ENCODE measurements around the gene PRUNE2.

Gene PRUNE2

GRCh38 chr9:76902395-76902794 is 3.5 kb downstream of the PRUNE2 start:
- no peak for DNase-seq (ENCODE audit: low read depth in 1 of 2, low spot score in 1 of 2)

GRCh38 chr9:76901801-76902200 is 4.1 kb downstream of the PRUNE2 start:
- no peak for DNase-seq (ENCODE audit: low read depth in 1 of 2, low spot score in 1 of 2)

DNA sequence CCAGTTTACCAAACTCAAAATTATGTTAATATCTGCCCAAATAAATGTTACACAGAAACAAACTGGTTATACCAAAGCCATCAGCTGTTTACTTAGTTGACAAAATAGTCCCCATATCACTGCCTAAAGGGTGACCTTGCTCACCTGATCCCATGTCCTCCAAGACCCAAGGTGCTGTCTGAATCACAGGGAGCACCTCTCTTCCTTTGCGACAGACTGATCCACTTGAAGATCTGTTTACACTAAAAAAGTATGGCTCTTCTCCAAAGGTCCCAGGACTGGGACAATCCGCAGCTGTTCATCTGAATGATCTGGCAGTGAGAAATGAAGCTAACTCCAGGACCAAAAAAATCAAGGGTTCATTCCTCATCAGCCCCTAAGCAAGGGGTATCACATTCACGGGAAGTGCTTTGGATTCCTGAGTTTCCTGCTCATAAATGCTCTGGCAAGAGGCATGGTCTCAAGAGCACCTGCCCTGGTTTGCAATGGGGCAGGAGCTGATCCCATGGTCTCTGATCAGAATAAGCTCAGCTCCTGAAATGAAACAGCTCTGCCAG is 5.0 kb downstream of the PRUNE2 start:
- DNase-seq (ENCODE audit: low read depth in 1 of 2, low spot score in 1 of 2): no peak

- no peak for DNase-seq (ENCODE audit: low read depth in 1 of 2, low spot score in 1 of 2)
Measured at GRCh38 chr9:76898786-76899185, 7.1 kb downstream of the PRUNE2 start.

- DNase-seq (ENCODE audit: low read depth in 1 of 2, low spot score in 1 of 2): no peak
Measured at GRCh38 chr9:76897804-76898525, 7.9 kb downstream of the PRUNE2 start.

GRCh38 chr9:76896035-76896434 is 9.9 kb downstream of the PRUNE2 start:
- DNase-seq (ENCODE audit: low read depth in 1 of 2, low spot score in 1 of 2): no peak

DNA sequence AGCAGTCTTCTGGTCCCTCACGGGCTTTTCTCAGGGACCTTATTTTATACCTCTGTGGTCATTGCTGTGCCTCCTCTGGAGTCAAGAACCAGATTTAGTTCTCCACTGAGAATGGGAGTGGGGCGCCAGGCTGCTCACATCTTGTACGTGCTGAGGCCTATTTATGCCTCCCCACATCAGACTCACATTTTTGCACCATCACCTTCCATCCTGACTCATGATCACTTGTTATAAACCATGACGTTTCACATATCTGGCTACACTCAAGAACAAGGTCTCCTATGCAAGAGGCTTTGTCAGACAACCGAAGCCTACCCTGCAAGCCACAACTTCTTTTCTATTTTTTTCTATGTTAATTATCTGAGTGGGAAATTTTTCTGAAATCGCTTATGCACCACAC is 10.7 kb downstream of the PRUNE2 start:
- DNase-seq (ENCODE audit: low read depth in 1 of 2, low spot score in 1 of 2): no peak

DNA sequence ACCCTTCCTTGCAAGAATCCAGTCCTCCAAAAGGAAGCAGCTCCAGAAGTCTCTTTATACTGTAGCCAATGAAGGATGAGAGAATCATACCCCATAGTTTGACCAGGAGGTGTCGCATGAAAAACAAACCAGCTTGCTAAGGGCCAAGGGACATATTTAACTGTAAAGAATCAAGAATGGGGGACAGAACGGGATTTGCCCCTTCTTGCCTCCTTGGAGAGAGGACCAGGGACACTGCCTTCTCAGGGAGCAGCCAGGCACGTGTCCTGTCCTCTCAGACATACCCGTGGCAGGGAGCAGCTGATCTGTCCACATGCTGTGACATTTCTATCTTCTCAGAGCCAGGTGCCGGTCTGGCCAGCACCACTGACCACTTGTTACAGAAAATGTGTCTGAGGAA is 11.7 kb downstream of the PRUNE2 start:
- no peak for DNase-seq (ENCODE audit: low read depth in 1 of 2, low spot score in 1 of 2)

GRCh38 chr9:76893395-76893932 is 12.4 kb downstream of the PRUNE2 start:
- no peak for DNase-seq (ENCODE audit: low read depth in 1 of 2, low spot score in 1 of 2)

- DNase-seq (ENCODE audit: low read depth in 1 of 2, low spot score in 1 of 2): no peak
Measured at GRCh38 chr9:76891874-76892273, 14.0 kb downstream of the PRUNE2 start.

DNA sequence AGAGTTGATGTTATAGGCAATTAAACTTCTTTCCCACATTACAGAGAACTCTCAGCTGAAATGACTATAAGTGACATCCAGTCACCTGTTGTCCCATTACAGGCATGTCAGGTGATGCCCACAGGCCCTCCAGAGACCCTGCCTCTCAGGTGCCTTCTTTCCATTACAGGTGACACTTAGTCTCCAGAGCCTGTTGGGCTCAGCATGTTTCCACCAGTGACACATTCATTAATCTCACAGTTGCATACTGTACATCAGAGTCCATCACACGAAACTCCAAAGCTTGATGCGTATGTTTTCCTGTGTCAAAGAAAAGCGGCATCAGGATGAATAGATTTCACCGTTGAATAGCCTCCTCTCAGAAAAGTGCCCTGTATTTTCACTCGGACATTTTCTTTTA is 14.6 kb downstream of the PRUNE2 start:
- DNase-seq (ENCODE audit: low read depth in 1 of 2, low spot score in 1 of 2): no peak

GRCh38 chr9:76887951-76888350 is 18.0 kb downstream of the PRUNE2 start:
- no peak for DNase-seq (ENCODE audit: low read depth in 1 of 2, low spot score in 1 of 2)

- DNase-seq (ENCODE audit: low read depth in 1 of 2, low spot score in 1 of 2): no peak
Measured at GRCh38 chr9:76887003-76887821, 18.7 kb downstream of the PRUNE2 start.

GRCh38 chr9:76886318-76886717 is 19.6 kb downstream of the PRUNE2 start:
- no peak for DNase-seq (ENCODE audit: low read depth in 1 of 2, low spot score in 1 of 2)

DNA sequence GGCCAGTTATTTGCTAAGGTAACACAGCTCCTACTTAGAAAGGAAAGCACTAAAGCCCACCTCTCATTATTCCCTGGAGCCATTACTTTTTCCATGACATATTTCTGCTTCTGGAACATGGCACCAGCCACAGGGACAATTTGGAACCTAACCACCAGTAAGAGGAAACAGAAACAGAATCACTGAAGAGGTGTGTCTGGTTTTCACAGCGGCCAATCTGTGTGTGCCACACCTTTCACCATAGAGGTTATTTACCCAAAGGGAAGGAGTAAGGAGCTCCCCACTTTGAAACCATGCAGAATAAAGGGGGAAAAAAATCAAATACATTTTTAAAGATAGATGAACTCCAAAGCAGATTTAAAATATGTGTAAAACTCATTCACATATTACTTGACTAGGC is 21.1 kb downstream of the PRUNE2 start:
- DNase-seq (ENCODE audit: low read depth in 1 of 2, low spot score in 1 of 2): no peak

DNA sequence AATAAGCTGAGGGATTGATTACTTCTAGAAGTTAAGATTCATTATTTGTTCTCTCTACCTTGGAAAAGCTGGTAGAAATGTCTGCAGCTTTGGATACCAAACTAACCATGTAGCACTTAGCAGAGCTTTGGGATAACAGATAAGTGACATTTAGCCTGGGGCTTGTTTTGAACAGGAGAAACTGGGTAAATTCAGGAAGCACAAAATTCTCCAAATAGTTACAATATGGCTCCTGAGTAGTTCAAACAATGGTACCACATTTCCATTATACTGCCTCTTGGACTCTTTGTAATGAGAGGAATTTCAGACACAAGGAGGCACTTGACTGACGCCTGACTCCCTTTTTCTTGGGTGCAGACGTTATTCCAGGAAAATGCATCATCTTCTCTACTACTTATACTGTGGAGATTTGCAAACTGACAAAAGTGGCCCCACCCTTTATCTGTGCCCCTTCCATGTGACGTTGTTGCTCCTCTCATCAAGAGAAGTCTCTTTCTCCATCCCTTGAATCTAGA is 22.5 kb downstream of the PRUNE2 start:
- no peak for DNase-seq (ENCODE audit: low read depth in 1 of 2, low spot score in 1 of 2)

DNA sequence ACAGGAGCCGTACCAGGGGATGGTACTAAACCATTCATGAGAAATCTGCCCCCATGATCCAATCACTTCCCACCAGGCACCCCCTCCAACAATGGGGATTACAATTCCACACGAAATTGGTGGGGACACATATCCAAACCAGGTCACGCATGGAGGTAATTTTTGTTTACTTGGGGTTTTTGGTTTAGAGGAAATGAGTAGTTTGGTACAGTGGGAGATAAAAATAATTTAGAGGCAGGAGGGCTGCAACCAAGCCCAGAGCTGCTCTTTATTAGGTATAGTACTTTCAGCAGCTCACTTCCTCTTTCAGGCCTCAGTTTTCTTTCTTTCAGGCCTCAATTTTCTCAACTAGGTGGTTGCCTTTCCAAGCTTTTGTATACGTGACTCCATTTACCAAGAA is 23.2 kb downstream of the PRUNE2 start:
- DNase-seq (ENCODE audit: low read depth in 1 of 2, low spot score in 1 of 2): no peak

DNA sequence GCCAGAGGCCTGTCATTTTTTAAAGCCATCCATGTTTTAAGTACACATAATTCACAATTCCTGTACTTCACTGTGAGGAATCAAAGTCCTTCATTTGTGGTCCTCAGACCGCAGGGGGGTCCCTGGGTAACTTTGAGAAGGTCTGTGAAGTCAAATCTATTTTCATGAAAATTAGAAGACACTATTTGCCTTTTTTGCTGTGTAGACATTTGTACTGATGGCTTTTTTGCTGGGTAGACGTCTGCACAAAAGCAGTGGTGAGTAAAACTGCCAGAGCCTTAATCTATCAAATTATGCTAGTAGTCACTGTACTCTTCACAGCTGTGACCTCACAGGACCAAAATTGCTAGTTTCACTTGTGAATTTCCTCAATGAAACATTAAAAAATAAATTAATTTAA is 25.7 kb downstream of the PRUNE2 start:
- no peak for DNase-seq (ENCODE audit: low read depth in 1 of 2, low spot score in 1 of 2)

DNA sequence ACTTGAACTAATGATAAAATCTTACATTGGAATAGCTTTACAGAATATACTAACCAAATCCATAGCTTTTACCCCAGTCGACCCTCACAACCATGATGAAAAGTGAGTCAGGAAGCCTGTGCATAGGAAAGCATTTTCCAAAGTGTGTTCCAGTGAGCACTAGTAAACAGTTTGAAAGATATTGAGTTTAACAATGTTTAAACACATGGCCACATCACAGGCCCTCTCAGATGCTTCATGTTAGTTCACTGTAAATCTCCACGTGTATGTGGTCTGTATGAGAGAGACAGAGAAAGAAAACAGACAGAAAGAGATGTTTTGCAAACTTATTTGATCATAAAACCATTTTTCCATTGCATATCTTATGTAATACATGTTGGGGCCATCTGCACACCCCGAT is 27.0 kb downstream of the PRUNE2 start:
- DNase-seq (ENCODE audit: low read depth in 1 of 2, low spot score in 1 of 2): no peak

DNA sequence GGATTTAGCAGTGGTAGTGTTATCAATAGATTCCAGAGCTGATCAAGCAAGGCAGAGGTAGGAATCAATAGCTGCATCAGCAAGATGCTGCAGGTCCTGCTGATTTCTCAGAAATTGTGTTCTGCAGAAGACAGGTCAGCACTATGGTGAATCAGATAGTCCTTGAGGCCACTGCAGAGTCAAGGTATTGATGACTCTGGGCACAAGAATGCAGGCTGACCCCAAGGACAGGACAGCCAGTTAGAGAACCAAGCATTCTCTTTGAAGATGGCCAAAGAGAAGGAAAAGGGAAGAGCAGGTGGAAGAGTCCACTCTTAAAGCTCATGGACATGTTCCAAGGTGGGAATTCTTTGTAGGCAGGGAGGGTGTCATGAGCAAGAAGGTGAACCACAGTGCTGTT is 28.0 kb downstream of the PRUNE2 start:
- no peak for DNase-seq (ENCODE audit: low read depth in 1 of 2, low spot score in 1 of 2)

- DNase-seq (ENCODE audit: low read depth in 1 of 2, low spot score in 1 of 2): no peak
Measured at GRCh38 chr9:76876098-76876497, 29.8 kb downstream of the PRUNE2 start.

DNA sequence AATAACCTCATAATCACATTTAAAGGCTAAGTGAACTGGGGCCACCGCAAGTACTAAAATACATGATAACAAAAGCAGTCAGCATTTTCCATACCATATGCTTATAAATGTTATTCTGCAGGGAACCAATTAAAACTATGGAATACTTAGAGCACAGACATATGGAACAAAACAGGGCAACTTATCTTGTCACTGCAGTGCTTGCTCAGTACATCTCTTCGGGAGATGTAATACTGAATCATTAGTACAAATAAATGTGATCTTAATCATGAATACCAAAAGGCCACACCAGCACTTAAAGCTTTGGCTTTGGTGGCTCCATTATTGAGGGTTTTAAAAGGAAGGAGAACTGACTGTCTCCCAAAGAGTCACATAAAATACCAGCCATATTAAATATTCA is 32.1 kb downstream of the PRUNE2 start:
- no peak for DNase-seq (ENCODE audit: low read depth in 1 of 2, low spot score in 1 of 2)

All from activated CD4-positive, alpha-beta T cell treated with anti-CD3 and anti-CD28 coated beads, Interleukin-2, amount 50 U/mL, for 24 hours (primary cell).